ENCODE measurements around the gene CD8B2.

- TF ChIP-seq CTCF (IDR thresholded peaks at IDR 0.05) (no peak), POLR2A (IDR thresholded peaks at IDR 0.05) (no peak)
These were observed 67.9 kb downstream of the CD8B2 start for GRCh38 chr2:106555053-106555452.
